K562 (cell line): ENCODE data around the gene LDAF1. TPM values are rescaled to one million over a fixed set of nuclear protein-coding genes. Genes with fewer than 3 reads are reported as not detected.

Source experiments
- ATAC-seq: fragments of 200-7000 bp; cut with Tn5 transposase; 3 replicates; pipeline ENCODE4 v1.9.1; 2020; ENCODE audit warnings: moderate library complexity
- BruUV-seq: library from RNA; stranded (reverse); fragments of 400-500 nt; replicated peaks from 2 replicates; lab custom pipeline; 2021; lab: Mats Ljungman, UMichigan
- CTCF ChIA-PET: fragments of 300-600 bp; formaldehyde crosslinking; extraction: SDS; loops from one replicate; lab custom pipeline; 2021; ENCODE audit warnings: low intra/inter-chr PET ratio; lab: Yijun Ruan, JAX
- POLR2A ChIA-PET: fragments of 300-600, 350-650 bp; sonication (Branson Sonifier 250); formaldehyde crosslinking; extraction: SDS; loops from one replicate; lab custom pipeline; 2021; ENCODE audit warnings: antibody characterized with exemption, inconsistent platforms; lab: Yijun Ruan, JAX
- DNase-seq, 4 experiments: peaks; one replicate each; pipeline versions ENCODE4 v3.0.0 to v3.0.0-alpha.2; 2011 to 2018; ENCODE audit warnings: low spot score in 3 of 4, mixed read lengths in 3 of 4; ENCODE audit errors: extremely low read depth in 1 of 4
- FAIRE-seq: peaks from 2 replicates; lab custom pipeline; 2011; peaks lifted over from hg19 to GRCh38; lab: Jason Lieb, UNC
- H2AFZ ChIP-seq: 2 replicates; pipeline ENCODE4 v1.6.0; 2011; ENCODE audit warnings: low read depth, low read length, control low read depth, inconsistent platforms
- H3K27ac ChIP-seq: fragments of 200-600 bp; 3 replicates; pipeline ENCODE4 v1.8.0; 2011; ENCODE audit warnings: low read depth, mild to moderate bottlenecking, control low read depth, inconsistent platforms, low read length, moderate library complexity, mixed read lengths; ENCODE audit errors: extremely low read depth
- H3K27me3 ChIP-seq, 2 experiments: fragments of 300-600 bp in 1 of 2; 2 replicates in 1 of 2; 3 replicates in 1 of 2; pipeline versions ENCODE4 v1.6.0 to v1.8.0; 2011; ENCODE audit warnings: inconsistent platforms in 2 of 2, low read length in 2 of 2, mild to moderate bottlenecking in 1 of 2, mixed read lengths in 1 of 2, moderate library complexity in 1 of 2; ENCODE audit not compliant: control insufficient read depth in 2 of 2, insufficient read depth in 2 of 2
- H3K36me3 ChIP-seq: fragments of 300-600 bp; 3 replicates; pipeline ENCODE4 v1.8.0; 2011; ENCODE audit warnings: mild to moderate bottlenecking, low read length, inconsistent platforms; ENCODE audit not compliant: control insufficient read depth, insufficient read depth
- H3K4me1 ChIP-seq, 2 experiments: fragments of 200-600 bp in 1 of 2; replicated peaks in 1 of 2; 2 replicates in 1 of 2; 3 replicates in 1 of 2; pipeline versions ENCODE4 v1.5.1 to v1.8.0; 2011; ENCODE audit warnings: inconsistent platforms in 2 of 2, low read length in 2 of 2, mild to moderate bottlenecking in 1 of 2, mixed read lengths in 1 of 2, moderate library complexity in 1 of 2; ENCODE audit not compliant: control insufficient read depth in 2 of 2, insufficient read depth in 2 of 2
- H3K4me2 ChIP-seq: 2 replicates; pipeline ENCODE4 v1.6.1; 2011; ENCODE audit warnings: low read length, control low read depth, inconsistent platforms, mixed read lengths; ENCODE audit not compliant: insufficient read depth
- H3K4me3 ChIP-seq: fragments of 200-600 bp; sonication (generic), shearing (Covaris generic); 2 replicates; pipeline ENCODE4 v1.5.1; 2016; ENCODE audit warnings: control low read depth, inconsistent platforms
- H3K79me2 ChIP-seq: fragments of 200-600 bp; 3 replicates; pipeline ENCODE4 v1.8.0; 2011; ENCODE audit warnings: low read length, inconsistent platforms; ENCODE audit not compliant: control insufficient read depth, insufficient read depth
- H3K9ac ChIP-seq, 2 experiments: 2 replicates each; pipeline versions ENCODE4 v1.6.0 to v1.6.1; 2011; ENCODE audit warnings: low read depth in 2 of 2, low read length in 2 of 2, control low read depth in 1 of 2, inconsistent platforms in 1 of 2, mild to moderate bottlenecking in 1 of 2, mixed read lengths in 1 of 2; ENCODE audit not compliant: insufficient read depth in 1 of 2
- H3K9me1 ChIP-seq: one replicate; pipeline ENCODE4 v1.6.0; 2011; ENCODE audit warnings: inconsistent platforms, mild to moderate bottlenecking, low read length, moderate library complexity; ENCODE audit not compliant: control insufficient read depth, insufficient read depth
- H3K9me3 ChIP-seq: replicated peaks from 2 replicates; pipeline ENCODE4 v1.5.1; 2011; ENCODE audit warnings: low read depth, low read length, inconsistent platforms; ENCODE audit not compliant: control insufficient read depth, insufficient read depth
- H4K20me1 ChIP-seq: replicated peaks from 2 replicates; pipeline ENCODE4 v1.6.1; 2011; ENCODE audit warnings: low read length, inconsistent platforms, mixed read lengths; ENCODE audit not compliant: control insufficient read depth, insufficient read depth
- ETS1 ChIP-seq: conservative IDR thresholded peaks from 2 replicates; pipeline ENCODE4 v1.6.1; 2011; ENCODE audit warnings: low read depth, mild to moderate bottlenecking, low read length; ENCODE audit not compliant: control insufficient read depth
- HEY1 ChIP-seq: fragments of 250-450 bp; sonication (Bioruptor Pico); IDR thresholded peaks from 2 replicates; pipeline ENCODE4 v1.5.0; 2020; ENCODE audit warnings: mild to moderate bottlenecking, moderate library complexity, borderline replicate concordance
- HNRNPK ChIP-seq: fragments of 200-400 bp; formaldehyde crosslinking; IDR thresholded peaks from one replicate; pipeline ENCODE4 v1.6.1; 2018; ENCODE audit warnings: mild to moderate bottlenecking, low read depth, low read length; ENCODE audit not compliant: poor library complexity, severe bottlenecking
- KLF13 ChIP-seq: fragments of 450-650 bp; IDR thresholded peaks from 2 replicates; pipeline ENCODE4 v1.6.1; 2016; ENCODE audit warnings: missing genetic modification characterization, low read depth, mild to moderate bottlenecking, missing compliant biosample characterization, moderate library complexity, borderline replicate concordance
- MTA2 ChIP-seq: fragments of 450-650 bp; IDR thresholded peaks from 2 replicates; pipeline ENCODE4 v1.6.1; 2016; ENCODE audit warnings: low read depth
- NFE2 ChIP-seq: IDR thresholded peaks from 2 replicates; pipeline ENCODE4 v1.6.1; 2014; ENCODE audit warnings: antibody characterized with exemption, low read depth
- RAD21 ChIP-seq, 2 experiments: fragments of 250-450 bp in 1 of 2; fragments of 450-650 bp in 1 of 2; sonication (Bioruptor Pico) in 1 of 2; formaldehyde crosslinking in 1 of 2; IDR thresholded peaks in 1 of 2; conservative IDR thresholded peaks in 1 of 2; 2 replicates each; pipeline versions ENCODE4 v1.4.0 to v1.8.0; 2020 to 2022; ENCODE audit warnings: mild to moderate bottlenecking in 2 of 2, moderate library complexity in 1 of 2
- SMARCA4 ChIP-seq: fragments of 450-650 bp; IDR thresholded peaks from 2 replicates; pipeline ENCODE4 v1.6.1; 2016
- SMARCC2 ChIP-seq: fragments of 450-650 bp; IDR thresholded peaks from 2 replicates; pipeline ENCODE4 v1.6.1; 2017; ENCODE audit warnings: antibody characterized with exemption, moderate library complexity, mild to moderate bottlenecking, low read depth
- SPI1 ChIP-seq: IDR thresholded peaks from 2 replicates; pipeline ENCODE4 v1.6.1; 2011; ENCODE audit warnings: low read depth, low read length, control low read depth, borderline replicate concordance
- TOE1 ChIP-seq, 2 experiments: fragments of 450-650 bp in 1 of 2; sonication (generic) in 1 of 2; formaldehyde crosslinking in 1 of 2; IDR thresholded peaks; 2 replicates each; pipeline versions ENCODE4 v1.7.1 to v1.8.0; 2016 to 2022; ENCODE audit warnings: borderline replicate concordance in 2 of 2, mild to moderate bottlenecking in 2 of 2, antibody characterized with exemption in 1 of 2, inconsistent platforms in 1 of 2, low read depth in 1 of 2, missing genetic modification reagents in 1 of 2, moderate library complexity in 1 of 2
- ZC3H4 ChIP-seq: sonication (generic); formaldehyde crosslinking; IDR thresholded peaks from 2 replicates; pipeline ENCODE4 v1.9.0; 2021; ENCODE audit warnings: missing genetic modification reagents, borderline replicate concordance
- ZEB2 ChIP-seq: fragments of 450-650 bp; IDR thresholded peaks from 2 replicates; pipeline ENCODE4 v1.6.1; 2016
- ZNF639 ChIP-seq, 2 experiments: fragments of 200-800 bp in 1 of 2; sonication (Bioruptor generic) in 1 of 2; sonication (generic) in 1 of 2; formaldehyde crosslinking in 1 of 2; IDR thresholded peaks in 1 of 2; conservative IDR thresholded peaks in 1 of 2; 2 replicates each; pipeline versions ENCODE4 v1.5.0 to v1.6.1; 2016 to 2020; ENCODE audit warnings: missing compliant biosample characterization in 1 of 2, missing genetic modification characterization in 1 of 2, missing genetic modification reagents in 1 of 2
- ZNF699 ChIP-seq: fragments of 250-450 bp; sonication (Bioruptor Pico); IDR thresholded peaks from 2 replicates; pipeline ENCODE4 v1.8.0; 2021; ENCODE audit warnings: mild to moderate bottlenecking, moderate library complexity; ENCODE audit not compliant: insufficient replicate concordance
- WGBS: fragments of 100-300 bp; shearing (Covaris generic); methylation state at CpG from one replicate; pipeline ENCODE4 v1.1.6; 2016; ENCODE audit warnings: low coverage, mixed read lengths; ENCODE audit not compliant: insufficient coverage; ENCODE audit errors: missing lambda C conversion rate; 5-methylcytosine and 5-hydroxymethylcytosine counted together
- in situ Hi-C: fragments of 300-500 bp; cut with MboI; formaldehyde crosslinking; loops from 4 replicates; pipeline ENCODE4 v1.15.0; 2018; ENCODE audit warnings: inconsistent platforms, mixed read lengths
- intact Hi-C: fragments of 100-400 bp; cut with micrococcal nuclease; formaldehyde crosslinking; loops from 2 replicates; pipeline ENCODE4 v1.14.2; 2022
- polyA plus RNA-seq, 8 experiments: library from polyadenylated mRNA; depleted of rRNA in 4 of 8; stranded (reverse) in 5 of 8; unstranded in 3 of 8; fragments of >200 nt; fragmentation: Nextera tagmentation in 2 of 8; fragmentation: Illumina TruSeq in 1 of 8; extraction: Ambion mirVana in 2 of 8; extraction: Trizol in 1 of 8; gene quantifications; 2 replicates each; pipeline versions ENCODE4 v1.2.1 to v1.2.3, GENCODE V29; 2011 to 2014; ENCODE audit warnings: inconsistent platforms in 1 of 8, missing spikeins in 1 of 8
- total RNA-seq, 7 experiments: library from RNA; depleted of rRNA in 6 of 7; stranded (reverse); fragments of >200 nt in 6 of 7; fragmentation: Illumina TruSeq in 2 of 7; extraction: Trizol in 2 of 7; gene quantifications; 2 replicates each; pipeline versions ENCODE4 v1.2.1 to v1.2.3, GENCODE V29; 2011 to 2021; ENCODE audit warnings: low replicate concordance in 1 of 7
- TF ChIP-seq, protein P1 (sequence below): sonication (generic); formaldehyde crosslinking; IDR thresholded peaks from 2 replicates; pipeline ENCODE4 v1.8.0; 2022; ENCODE audit warnings: missing genetic modification reagents, mild to moderate bottlenecking, moderate library complexity, borderline replicate concordance

The LDAF1 gene
- total and polyA plus RNA-seq, 9 of the 15 experiments (the other 6 are each of a cell fraction or from before 2014, with no cell fraction given) = 7.0 to 20.1 (median 12.5) TPM

DNA sequence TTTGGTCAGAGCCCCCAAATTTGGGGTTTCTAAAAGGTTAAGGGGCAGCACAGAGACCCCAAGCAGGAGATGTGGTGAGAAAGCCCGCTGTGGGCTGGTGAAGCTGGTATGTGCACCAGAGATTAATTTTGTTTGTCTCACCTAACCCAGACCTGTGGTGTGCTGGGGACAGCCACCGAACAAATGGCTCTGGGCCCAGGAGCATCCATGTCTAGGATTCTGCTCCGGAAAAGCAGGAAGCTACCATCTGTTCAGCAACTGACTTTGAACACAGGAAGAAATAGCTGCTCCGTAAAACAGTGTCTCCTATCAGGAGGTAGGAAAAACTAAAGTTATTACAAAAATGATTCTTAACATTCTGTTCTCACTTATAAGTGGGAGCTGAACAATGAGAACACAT, 55.6 kb downstream of the LDAF1 start:
- Histone ChIP-seq H3K9me1 (no peaks in the 10 kb centered on the region), H3K9me3 (no peaks in the 10 kb centered on the region), H3K4me2 (no peak overlapping the region), H4K20me1 (0 out of 2 replicates have a peak, but pooled peaks cover 3% of the 10 kb centered on the region), H3K27me3 (peaks cover 20 to 33% of the 10 kb centered on the region in 2 experiments), H3K4me3 (no peak overlapping the region), H3K9ac (no peak overlapping the region), H3K4me1 (peaks cover 0 to 8% of the 10 kb centered on the region in 2 experiments; a peak in 2 of 5 replicates), H3K36me3 (no peaks in the 10 kb centered on the region), H2AFZ (no peak overlapping the region), H3K79me2 (no peaks in the 10 kb centered on the region), H3K27ac (no peak overlapping the region)
- ATAC-seq (no peak), DNase-seq (no peak), FAIRE-seq (no peak)
- ChIA-PET POLR2A (interaction anchor here (0.6 to 0.8 kb wide), 2 partner anchors 12 to 294 kb away, joined by 3 read pairs; no protein-coding TSS in a partner anchor), CTCF (no interaction called here)
- 6% methylated on average over 4 of the region's 4 CpGs for WGBS
- intact Hi-C loops (no loop called here), in situ Hi-C loops (no loop called here)
- BruUV-seq = no TSS peak
- TF ChIP-seq TOE1 (IDR thresholded peaks at IDR 0.05; ENCODE audit: borderline replicate concordance) = no peak
- no peak for TF ChIP-seq TOE1 (CRISPR knock-in tag; IDR thresholded peaks at IDR 0.05; ENCODE audit: borderline replicate concordance, low read depth)
- TF ChIP-seq SMARCC2 = no peak
- no peak for TF ChIP-seq KLF13
- no peak for TF ChIP-seq RAD21 (CRISPR knock-in tag; conservative IDR thresholded peaks at IDR 0.05 in 1 of 2, IDR thresholded peaks at IDR 0.05 in 1 of 2)
- TF ChIP-seq ETS1 = no peak
- no peak for TF ChIP-seq HEY1 (CRISPR knock-in tag)
- no peak for TF ChIP-seq SPI1
- no peak for TF ChIP-seq ZC3H4
- TF ChIP-seq HNRNPK = no peak
- TF ChIP-seq MTA2 = no peak
- no peak for TF ChIP-seq NFE2
- TF ChIP-seq ZNF699 (CRISPR knock-in tag) = no peak
- TF ChIP-seq SMARCA4 = no peak
- TF ChIP-seq, protein P1, sequence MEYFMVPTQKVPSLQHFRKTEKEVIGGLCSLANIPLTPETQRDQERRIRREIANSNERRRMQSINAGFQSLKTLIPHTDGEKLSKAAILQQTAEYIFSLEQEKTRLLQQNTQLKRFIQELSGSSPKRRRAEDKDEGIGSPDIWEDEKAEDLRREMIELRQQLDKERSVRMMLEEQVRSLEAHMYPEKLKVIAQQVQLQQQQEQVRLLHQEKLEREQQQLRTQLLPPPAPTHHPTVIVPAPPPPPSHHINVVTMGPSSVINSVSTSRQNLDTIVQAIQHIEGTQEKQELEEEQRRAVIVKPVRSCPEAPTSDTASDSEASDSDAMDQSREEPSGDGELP = no peak
- TF ChIP-seq ZNF639 (CRISPR knock-in tag; conservative IDR thresholded peaks at IDR 0.05 in 1 of 2, IDR thresholded peaks at IDR 0.05 in 1 of 2) = no peak
- TF ChIP-seq ZEB2 = no peak
